GM13977 (cell line): ENCODE data around the gene KLHL42.

Source experiments
- DNase-seq: peaks from one replicate; pipeline ENCODE4 v3.0.0; 2012; ENCODE audit warnings: low spot score
- in situ Hi-C: fragments of 300-500 bp; cut with MboI; formaldehyde crosslinking; loops from one replicate; pipeline ENCODE4 v1.12.0; 2022; ENCODE audit warnings: low sequenced_read_pairs, low pct_unique_long_range_greater_than_20kb, mixed read lengths, inconsistent platforms; ENCODE audit not compliant: unreplicated experiment
- TF ChIP-seq, protein P1 (sequence below): IDR thresholded peaks from 2 replicates; pipeline ENCODE4 v1.5.1; 2012; ENCODE audit warnings: mild to moderate bottlenecking, control low read depth; ENCODE audit not compliant: insufficient read depth; ENCODE audit errors: extremely low read depth, missing control alignments

Gene KLHL42

GRCh38 chr12:27812502-27812901, 32.5 kb downstream of the KLHL42 start:
- TF ChIP-seq, protein P1, sequence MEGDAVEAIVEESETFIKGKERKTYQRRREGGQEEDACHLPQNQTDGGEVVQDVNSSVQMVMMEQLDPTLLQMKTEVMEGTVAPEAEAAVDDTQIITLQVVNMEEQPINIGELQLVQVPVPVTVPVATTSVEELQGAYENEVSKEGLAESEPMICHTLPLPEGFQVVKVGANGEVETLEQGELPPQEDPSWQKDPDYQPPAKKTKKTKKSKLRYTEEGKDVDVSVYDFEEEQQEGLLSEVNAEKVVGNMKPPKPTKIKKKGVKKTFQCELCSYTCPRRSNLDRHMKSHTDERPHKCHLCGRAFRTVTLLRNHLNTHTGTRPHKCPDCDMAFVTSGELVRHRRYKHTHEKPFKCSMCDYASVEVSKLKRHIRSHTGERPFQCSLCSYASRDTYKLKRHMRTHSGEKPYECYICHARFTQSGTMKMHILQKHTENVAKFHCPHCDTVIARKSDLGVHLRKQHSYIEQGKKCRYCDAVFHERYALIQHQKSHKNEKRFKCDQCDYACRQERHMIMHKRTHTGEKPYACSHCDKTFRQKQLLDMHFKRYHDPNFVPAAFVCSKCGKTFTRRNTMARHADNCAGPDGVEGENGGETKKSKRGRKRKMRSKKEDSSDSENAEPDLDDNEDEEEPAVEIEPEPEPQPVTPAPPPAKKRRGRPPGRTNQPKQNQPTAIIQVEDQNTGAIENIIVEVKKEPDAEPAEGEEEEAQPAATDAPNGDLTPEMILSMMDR = no peak
- in situ Hi-C loops = loop anchor here (10.0 kb wide), 1 partner anchor 78 kb away; no protein-coding TSS in a partner anchor
- no peak for DNase-seq

DNA sequence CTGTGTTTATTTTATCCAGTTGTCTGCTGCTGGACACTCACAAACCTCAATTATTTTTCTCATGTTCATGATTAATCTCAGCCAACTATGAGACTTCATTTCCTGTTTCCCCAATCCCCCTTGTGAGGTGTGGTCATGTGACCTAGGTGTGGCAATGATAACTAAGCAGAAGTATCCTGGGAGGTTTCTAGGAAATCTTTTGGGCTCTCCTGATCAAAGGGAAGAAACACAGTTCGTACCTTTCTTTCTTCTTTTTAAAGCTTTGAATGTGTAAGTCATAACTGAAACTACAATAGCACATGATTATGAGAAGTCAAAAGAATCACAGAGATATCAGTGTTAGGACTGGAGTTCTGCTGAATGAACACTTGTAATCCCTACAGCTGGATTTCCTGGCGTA, 34.4 kb downstream of the KLHL42 start:
- in situ Hi-C loops = loop anchor here (10.0 kb wide), 1 partner anchor 80 kb away; no protein-coding TSS in a partner anchor
- no peak for DNase-seq

DNA sequence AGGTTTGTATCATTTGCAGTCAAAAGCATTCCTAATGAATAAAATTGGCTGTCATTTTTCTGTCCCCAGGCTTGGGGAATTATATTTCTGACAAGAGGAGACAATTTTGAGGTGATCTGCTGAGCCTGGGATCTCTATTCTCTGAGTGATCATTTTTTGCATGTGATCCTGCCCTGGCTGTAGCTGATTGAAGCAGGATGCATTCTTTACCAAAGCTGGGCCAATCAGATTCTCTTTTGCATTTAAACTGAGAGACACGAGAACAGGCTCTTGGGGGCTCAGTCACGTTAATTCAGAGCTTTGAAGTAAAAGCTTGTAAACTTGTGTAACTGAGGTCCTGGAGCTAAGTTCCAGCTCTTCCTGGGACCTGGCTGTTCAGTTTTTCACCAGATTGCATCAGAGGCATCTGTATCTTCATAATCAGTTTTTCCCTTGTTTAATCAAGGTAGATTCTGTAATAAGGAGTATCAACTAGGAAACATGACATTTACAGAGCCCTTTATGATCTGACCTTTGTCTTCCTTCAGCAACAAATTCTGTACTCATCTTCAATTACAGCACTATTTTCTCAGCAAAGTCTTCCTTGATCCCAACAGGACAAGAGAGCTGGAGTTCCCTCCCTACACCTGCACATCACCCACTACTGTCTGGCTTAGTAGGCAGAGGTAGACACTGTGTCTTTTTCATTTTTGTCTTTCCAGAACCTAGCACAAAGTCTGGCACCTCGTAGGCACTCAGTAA, 35.0 kb downstream of the KLHL42 start:
- in situ Hi-C loops = loop anchor here (10.0 kb wide), 1 partner anchor 80 kb away; no protein-coding TSS in a partner anchor
- TF ChIP-seq, protein P1 = no peak
- no peak for DNase-seq

More for the DNA sequence above, 34.4 kb downstream of the KLHL42 start:
- TF ChIP-seq, protein P1 = no peak

- DNase-seq = no peak
Measured at GRCh38 chr12:27817766-27818165, 37.7 kb downstream of the KLHL42 start.

DNA sequence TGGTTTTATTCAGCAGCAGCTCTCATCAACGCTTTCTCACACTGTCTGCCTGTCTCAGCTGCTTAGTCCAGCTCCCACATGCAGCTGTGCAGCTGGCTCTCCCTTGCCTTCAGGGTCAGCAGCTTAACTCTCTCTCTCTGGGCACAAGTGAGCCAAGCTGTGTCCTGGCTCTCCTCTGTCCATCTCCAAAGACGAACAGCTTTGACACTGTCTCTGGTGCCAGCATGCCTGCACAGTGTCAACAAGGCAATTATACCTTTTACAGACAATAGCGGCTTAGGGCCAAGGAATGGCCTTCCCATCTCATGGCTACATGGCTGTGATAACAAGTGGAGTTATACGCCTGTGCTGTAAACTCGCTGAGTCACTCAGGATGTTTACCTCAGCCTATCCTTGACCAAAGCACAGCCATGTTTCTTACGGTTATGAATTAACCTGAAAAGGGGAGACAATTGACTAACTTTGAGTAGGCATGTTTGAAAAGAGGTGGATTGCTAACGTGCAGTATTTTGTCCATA, 38.4 kb downstream of the KLHL42 start:
- no peak for DNase-seq
- TF ChIP-seq, protein P1 = no peak
- in situ Hi-C loops = loop anchor here (10.0 kb wide), 1 partner anchor 84 kb away; no protein-coding TSS in a partner anchor

More at GRCh38 chr12:27817766-27818165, 37.7 kb downstream of the KLHL42 start:
- in situ Hi-C loops = loop anchor here (10.0 kb wide), 1 partner anchor 83 kb away; no protein-coding TSS in a partner anchor
- TF ChIP-seq, protein P1 = no peak

GRCh38 chr12:27820564-27820963, 40.5 kb downstream of the KLHL42 start:
- TF ChIP-seq, protein P1 = no peak
- in situ Hi-C loops = no loop called here
- DNase-seq = no peak
